Activated B cell treated with CpG ODN at 0.5 μM for 24 hours (primary cell): ENCODE data around the gene CCDC83. TPM values are rescaled to one million over a fixed set of nuclear protein-coding genes. Genes with fewer than 3 reads are reported as not detected.

Source experiments
- ATAC-seq: fragments of 200-7000 bp; cut with Tn5 transposase; one replicate; pipeline ENCODE4 v1.10.0; 2021; ENCODE audit warnings: low read depth, mild to moderate bottlenecking, moderate library complexity
- CTCF ChIA-PET: fragments of 350-600 bp; sonication (Branson Sonifier 250); formaldehyde crosslinking; loops from one replicate; lab custom pipeline; 2021; ENCODE audit warnings: antibody characterized with exemption; lab: Charles Lee
- POLR2A ChIA-PET: fragments of 350-600 bp; sonication (Branson Sonifier 250); formaldehyde crosslinking; loops from one replicate; lab custom pipeline; 2021; ENCODE audit warnings: antibody characterized with exemption; lab: Charles Lee
- DNase-seq: peaks from one replicate; pipeline ENCODE4 v3.0.0; 2022
- H3K27ac Mint-ChIP-seq: one replicate; pipeline ENCODE4 v1.8.0; 2020; ENCODE audit warnings: mixed read lengths
- H3K27me3 Mint-ChIP-seq: one replicate; pipeline ENCODE4 v1.8.0; 2021; ENCODE audit warnings: mixed read lengths
- H3K36me3 Mint-ChIP-seq: one replicate; pipeline ENCODE4 v1.8.0; 2021; ENCODE audit warnings: low read depth, mixed read lengths
- H3K4me1 Mint-ChIP-seq: one replicate; pipeline ENCODE4 v1.8.0; 2021; ENCODE audit warnings: mixed read lengths
- H3K4me3 Mint-ChIP-seq: one replicate; pipeline ENCODE4 v1.8.0; 2020; ENCODE audit warnings: mild to moderate bottlenecking, mixed read lengths
- H3K9me3 Mint-ChIP-seq: one replicate; pipeline ENCODE4 v1.8.0; 2020; ENCODE audit warnings: mixed read lengths
- CTCF ChIP-seq: fragments of 200-600 bp; IDR thresholded peaks from one replicate; pipeline ENCODE4 v1.8.0; 2022; ENCODE audit warnings: antibody characterized with exemption, mild to moderate bottlenecking
- intact Hi-C: fragments of 100-400 bp; cut with micrococcal nuclease; formaldehyde crosslinking; loops from one replicate; pipeline ENCODE4 v1.15.1; 2024
- total RNA-seq: library from RNA; stranded (reverse); gene quantifications from 2 replicates; pipeline ENCODE4 v1.2.3, GENCODE V29; 2022

The CCDC83 gene
- not detected in 2 replicates for total RNA-seq

GRCh38 chr11:85855341-85855656, at the start of gene CCDC83:
Gene CCDC83 (plus strand): TSS chr11:85855383. CDS start chr11:85865124, 9,741 bp downstream.
- intact Hi-C loops: loop anchor here (1.0 to 10.0 kb wide), 13 partner anchors 127 to 1440 kb away; partner anchors contain the start of genes EED, HIKESHI, TMEM126B and TMEM135
- H3K4me3 Mint-ChIP-seq: peak within 1 kb of the TSS; percentile 90
- ATAC-seq (no peak), DNase-seq (no peak)
- no peaks in the 10 kb centered on the region for H3K9me3 Mint-ChIP-seq
- TF ChIP-seq CTCF: no peak
- peaks cover 4% of the 10 kb centered on the region for H3K27me3 Mint-ChIP-seq
- ChIA-PET CTCF (interaction anchor here (0.7 to 1.8 kb wide), 21 partner anchors 8 to 1099 kb away, joined by 3 to 13 read pairs (median 4); partner anchors contain the start of genes HIKESHI and TMEM126A), POLR2A (interaction anchor here (0.6 to 1.7 kb wide), 8 partner anchors 190 to 447 kb away, joined by 3 to 7 read pairs (median 4); partner anchors contain the start of genes CREBZF, DLG2, EED and HIKESHI)
- no peaks in the 10 kb centered on the region for H3K36me3 Mint-ChIP-seq
- peaks cover 8% of the 10 kb centered on the region for H3K4me1 Mint-ChIP-seq
- peak within 1 kb of the TSS; percentile 79 for H3K27ac Mint-ChIP-seq

DNA sequence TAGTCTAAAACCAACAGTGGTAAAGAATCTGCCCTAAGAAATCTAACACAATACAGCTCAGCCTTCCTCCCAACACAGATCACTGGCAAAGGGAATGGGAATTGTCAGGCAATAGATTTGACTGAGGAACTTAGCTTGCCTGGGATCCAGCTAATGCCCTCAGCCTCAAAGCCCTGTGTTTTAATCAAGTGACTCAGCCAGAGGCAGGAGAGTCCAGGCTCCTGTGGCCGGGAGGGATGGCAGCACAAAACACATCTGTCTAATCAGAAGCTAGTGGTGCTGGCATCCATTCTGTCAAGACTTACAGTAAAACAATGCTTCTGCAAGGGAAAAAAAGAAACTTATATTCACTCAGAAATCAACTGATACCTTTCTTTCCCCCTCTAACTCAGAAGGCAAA, 49.8 kb upstream of the CCDC83 start:
- Mint-ChIP-seq H3K4me1 (peaks cover 14% of the 10 kb centered on the region), H3K27ac (no peak overlapping the region), H3K27me3 (peaks cover 5% of the 10 kb centered on the region), H3K36me3 (no peaks in the 10 kb centered on the region), H3K9me3 (no peaks in the 10 kb centered on the region), H3K4me3 (no peak overlapping the region)
- TF ChIP-seq CTCF: no peak
- DNase-seq (no peak), ATAC-seq (no peak)
- intact Hi-C loops: no loop called here
- ChIA-PET POLR2A (no interaction called here), CTCF (no interaction called here)

GRCh38 chr11:85806016-85806415, 49.2 kb upstream of the CCDC83 start:
- Mint-ChIP-seq H3K36me3 (no peaks in the 10 kb centered on the region), H3K4me3 (no peak overlapping the region), H3K27ac (no peak overlapping the region), H3K4me1 (peaks cover 17% of the 10 kb centered on the region), H3K9me3 (no peaks in the 10 kb centered on the region), H3K27me3 (peaks cover 5% of the 10 kb centered on the region)
- DNase-seq: no peak
- intact Hi-C loops: no loop called here
- ChIA-PET CTCF (no interaction called here), POLR2A (no interaction called here)
- no peak for TF ChIP-seq CTCF
- ATAC-seq: no peak

- Mint-ChIP-seq H3K4me1 (peaks cover 21% of the 10 kb centered on the region), H3K4me3 (no peak overlapping the region)
Observed at GRCh38 chr11:85806876-85807275, 48.3 kb upstream of the CCDC83 start.

DNA sequence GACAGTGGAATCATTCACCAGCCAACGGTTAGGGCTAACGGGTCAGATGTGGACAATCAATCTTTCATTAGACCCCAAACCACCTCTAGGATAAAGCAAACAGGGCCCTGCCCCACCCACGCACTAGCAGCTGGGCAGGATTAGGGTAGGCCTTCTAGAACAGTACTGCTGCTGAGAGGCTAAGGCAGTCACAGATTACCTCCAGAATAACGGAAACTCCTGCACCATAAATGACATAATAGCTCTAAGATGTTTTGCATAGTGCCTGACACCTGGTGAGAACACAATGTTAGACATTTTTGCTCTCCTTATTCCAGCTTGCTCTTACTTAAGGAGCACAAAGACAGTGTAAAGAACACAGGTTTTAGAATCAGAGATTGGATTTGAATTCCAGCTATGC, 46.0 kb upstream of the CCDC83 start:
- POLR2A ChIA-PET: interaction anchor here (0.6 kb wide), 1 partner anchor 140 kb away, joined by 3 read pairs; no protein-coding TSS in a partner anchor
- Mint-ChIP-seq H3K36me3 (no peaks in the 10 kb centered on the region), H3K4me1 (peaks cover 21% of the 10 kb centered on the region), H3K4me3 (no peak overlapping the region), H3K27ac (no peak overlapping the region), H3K9me3 (no peaks in the 10 kb centered on the region), H3K27me3 (peaks cover 12% of the 10 kb centered on the region)
- intact Hi-C loops: no loop called here
- DNase-seq (no peak), ATAC-seq (no peak)
- no peak for TF ChIP-seq CTCF
- CTCF ChIA-PET: interaction anchor here (0.7 kb wide), 1 partner anchor 16 kb away, joined by 3 read pairs; no protein-coding TSS in a partner anchor

More at GRCh38 chr11:85806876-85807275, 48.3 kb upstream of the CCDC83 start:
- CTCF ChIA-PET: no interaction called here
- intact Hi-C loops: no loop called here
- peaks cover 7% of the 10 kb centered on the region for H3K27me3 Mint-ChIP-seq
- no peak for DNase-seq
- H3K27ac Mint-ChIP-seq: no peak overlapping the region
- no peaks in the 10 kb centered on the region for H3K9me3 Mint-ChIP-seq
- POLR2A ChIA-PET: no interaction called here
- H3K36me3 Mint-ChIP-seq: no peaks in the 10 kb centered on the region
- no peak for ATAC-seq
- no peak for TF ChIP-seq CTCF
